ENCODE data around the gene DYRK1A.

Gene DYRK1A

GRCh38 chr21:37450445-37450941 is 83.9 kb downstream of the DYRK1A start:
- DNase-seq (ENCODE audit: low spot score): peak; percentile 9

GRCh38 chr21:37451446-37451845 is 84.9 kb downstream of the DYRK1A start:
- DNase-seq (ENCODE audit: low spot score): no peak

GRCh38 chr21:37452227-37452626 is 85.7 kb downstream of the DYRK1A start:
- DNase-seq (ENCODE audit: low spot score): no peak

- no peak for DNase-seq (ENCODE audit: low spot score)
These were observed 86.8 kb downstream of the DYRK1A start for GRCh38 chr21:37453350-37453749.

GRCh38 chr21:37454869-37455503 is 88.4 kb downstream of the DYRK1A start:
- DNase-seq (ENCODE audit: low spot score): no peak

- DNase-seq (ENCODE audit: low spot score): peak; percentile 31
These were observed 88.9 kb downstream of the DYRK1A start for GRCh38 chr21:37455504-37455911.

GRCh38 chr21:37458669-37459276 is 92.2 kb downstream of the DYRK1A start:
- DNase-seq (ENCODE audit: low spot score): no peak

GRCh38 chr21:37459575-37459974 is 93.0 kb downstream of the DYRK1A start:
- DNase-seq (ENCODE audit: low spot score): no peak

GRCh38 chr21:37460196-37460595 is 93.6 kb downstream of the DYRK1A start:
- no peak for DNase-seq (ENCODE audit: low spot score)

- DNase-seq (ENCODE audit: low spot score): peak; percentile 27
These were observed 94.9 kb downstream of the DYRK1A start for GRCh38 chr21:37461479-37461878.

GRCh38 chr21:37462087-37462861 is 95.7 kb downstream of the DYRK1A start:
- DNase-seq (ENCODE audit: low spot score): no peak

- DNase-seq (ENCODE audit: low spot score): peak; percentile 40
These were observed 96.7 kb downstream of the DYRK1A start for GRCh38 chr21:37463083-37463801.

- no peak for DNase-seq (ENCODE audit: low spot score)
These were observed 100.5 kb downstream of the DYRK1A start for GRCh38 chr21:37467082-37467481.

- DNase-seq (ENCODE audit: low spot score): no peak
These were observed 102.3 kb downstream of the DYRK1A start for GRCh38 chr21:37468909-37469308.

GRCh38 chr21:37469441-37469840 is 102.9 kb downstream of the DYRK1A start:
- DNase-seq (ENCODE audit: low spot score): no peak

- DNase-seq (ENCODE audit: low spot score): no peak
These were observed 106.0 kb downstream of the DYRK1A start for GRCh38 chr21:37472581-37472980.

- DNase-seq (ENCODE audit: low spot score): no peak
These were observed 106.9 kb downstream of the DYRK1A start for GRCh38 chr21:37473491-37473890.

- no peak for DNase-seq (ENCODE audit: low spot score)
These were observed 107.8 kb downstream of the DYRK1A start for GRCh38 chr21:37474342-37474741.

GRCh38 chr21:37475186-37475868 is 108.8 kb downstream of the DYRK1A start:
- no peak for DNase-seq (ENCODE audit: low spot score)

- DNase-seq (ENCODE audit: low spot score): no peak
These were observed 112.2 kb downstream of the DYRK1A start for GRCh38 chr21:37478794-37479193.

- no peak for DNase-seq (ENCODE audit: low spot score)
These were observed 117.2 kb downstream of the DYRK1A start for GRCh38 chr21:37483776-37484175.

All from activated CD4-positive, alpha-beta T cell treated with anti-CD3 and anti-CD28 coated beads, Interleukin-2, Interleukin-4, amounts not matched to agents 100 ng/mL and 50 ng/mL, durations not matched to agents 16 hours and 8 hours (primary cell).